Measurements from ENCODE around the gene POLD2. TPM values are rescaled to one million over a fixed set of nuclear protein-coding genes. Genes with fewer than 3 reads are reported as not detected.
A peak's percentile ranks its signal among the peaks of the same experiment; 100 is the strongest.

The POLD2 gene
- total RNA-seq, 6 experiments from 2014 or later, result 36.4 to 73.4 (median 57.3) TPM

- DNase-seq, result no peak
- H3K4me1 ChIP-seq, result peaks cover 0 to 13% (median 2%) of the 10 kb centered on the region in 4 donors
- peak overlapping the region; percentile 72 to 85 (median 73) for H3K4me3 ChIP-seq
- WGBS (ENCODE audit: insufficient coverage, low coverage, low lambda C conversion rate, missing lambda C conversion rate), result 43% methylated on average over 8 of the region's 9 CpGs
- H3K9me3 ChIP-seq, result no peaks in the 10 kb centered on the region
- no peaks in the 10 kb centered on the region for H3K27me3 ChIP-seq
- H3K36me3 ChIP-seq, result peaks cover 0 to 21% (median 4%) of the 10 kb centered on the region in 4 donors
- TF ChIP-seq CTCF (IDR thresholded peaks at IDR 0.05) (no peak), POLR2A (IDR thresholded peaks at IDR 0.05) (no peak)
- no peak for ATAC-seq
- intact Hi-C loops (cut with DNase I), result no loop called here
- no peak overlapping the region for H3K27ac ChIP-seq
Observed at GRCh38 chr7:44081266-44081748, 42.0 kb downstream of the POLD2 start.

GRCh38 chr7:44080686-44081265 lies 42.6 kb downstream of the POLD2 start:
- DNase-seq (peak in 1 of 3 donors; percentile 50), ATAC-seq (no peak)
- 88% methylated on average over 6 of the region's 11 CpGs for WGBS (ENCODE audit: insufficient coverage, low coverage, low lambda C conversion rate, missing lambda C conversion rate)
- Histone ChIP-seq H3K27ac (no peak overlapping the region), H3K27me3 (no peaks in the 10 kb centered on the region), H3K4me1 (peaks cover 0 to 18% (median 4%) of the 10 kb centered on the region in 4 donors), H3K9me3 (no peaks in the 10 kb centered on the region), H3K36me3 (peaks cover 0 to 21% (median 4%) of the 10 kb centered on the region in 4 donors), H3K4me3 (no peak overlapping the region)
- no peak for TF ChIP-seq CTCF (IDR thresholded peaks at IDR 0.05)
- no peak for TF ChIP-seq POLR2A (IDR thresholded peaks at IDR 0.05)
- intact Hi-C loops (cut with DNase I), result no loop called here

GRCh38 chr7:44080118-44080517 lies 43.2 kb downstream of the POLD2 start:
- Histone ChIP-seq H3K9me3 (no peaks in the 10 kb centered on the region), H3K27ac (no peak overlapping the region), H3K36me3 (peaks cover 0 to 21% (median 4%) of the 10 kb centered on the region in 4 donors), H3K27me3 (no peaks in the 10 kb centered on the region), H3K4me3 (no peak overlapping the region), H3K4me1 (peaks cover 0 to 24% (median 7%) of the 10 kb centered on the region in 4 donors)
- intact Hi-C loops (cut with DNase I), result no loop called here
- no CpG with 5 or more reads among the region's 5 CpGs for WGBS (ENCODE audit: insufficient coverage, low coverage, low lambda C conversion rate, missing lambda C conversion rate)
- ATAC-seq (no peak), DNase-seq (peak in 1 of 3 donors; percentile 52)
- TF ChIP-seq CTCF (IDR thresholded peaks at IDR 0.05) (no peak), POLR2A (IDR thresholded peaks at IDR 0.05) (no peak)

- TF ChIP-seq POLR2A (IDR thresholded peaks at IDR 0.05) (no peak), CTCF (IDR thresholded peaks at IDR 0.05) (no peak)
- DNase-seq, result peak in 1 of 3 donors; percentile 51
- H3K27me3 ChIP-seq, result no peaks in the 10 kb centered on the region
- 75% methylated on average over 5 of the region's 11 CpGs for WGBS (ENCODE audit: insufficient coverage, low coverage, low lambda C conversion rate, missing lambda C conversion rate)
- no peaks in the 10 kb centered on the region for H3K9me3 ChIP-seq
- peaks cover 0 to 21% (median 4%) of the 10 kb centered on the region in 4 donors for H3K36me3 ChIP-seq
- no peak for ATAC-seq
- peaks cover 0 to 25% (median 7%) of the 10 kb centered on the region in 4 donors for H3K4me1 ChIP-seq
- no peak overlapping the region for H3K4me3 ChIP-seq
- intact Hi-C loops (cut with DNase I), result no loop called here
- no peak overlapping the region for H3K27ac ChIP-seq
Observed at GRCh38 chr7:44079331-44080021, 43.9 kb downstream of the POLD2 start.
